Mesendoderm (in vitro differentiated cells): ENCODE results near the gene PNMA5.
"Not testable (repeated sequence)": the region's sequence is repeated elsewhere in the genome, so short reads cannot be mapped to it uniquely, and the experiment has no call there.

Source experiments
- DNase-seq: peaks from one replicate; pipeline ENCODE4 v3.0.0; 2013
- H2AK5ac ChIP-seq: 2 replicates; pipeline ENCODE4 v1.6.1; 2013; ENCODE audit warnings: low read length, inconsistent platforms
- H2BK120ac ChIP-seq: 2 replicates; pipeline ENCODE4 v1.6.1; 2013; ENCODE audit warnings: low read depth, mild to moderate bottlenecking, low read length, moderate library complexity, mixed read lengths
- H2BK15ac ChIP-seq: replicated peaks from 2 replicates; pipeline ENCODE4 v1.6.1; 2013; ENCODE audit warnings: low read depth, mild to moderate bottlenecking, moderate library complexity
- H2BK5ac ChIP-seq: 2 replicates; pipeline ENCODE4 v1.6.1; 2013; ENCODE audit warnings: low read length, inconsistent platforms
- H3K18ac ChIP-seq: 2 replicates; pipeline ENCODE4 v1.6.1; 2013; ENCODE audit warnings: mild to moderate bottlenecking, low read length, mixed read lengths
- H3K23ac ChIP-seq: one replicate; pipeline ENCODE4 v1.6.1; 2013; ENCODE audit warnings: low read length
- H3K27ac ChIP-seq: 2 replicates; pipeline ENCODE4 v1.5.1; 2013; ENCODE audit warnings: low read depth, mild to moderate bottlenecking, inconsistent platforms, low read length, moderate library complexity
- H3K27me3 ChIP-seq: 2 replicates; pipeline ENCODE4 v1.6.1; 2013; ENCODE audit warnings: low read length, control low read depth, mild to moderate bottlenecking, inconsistent platforms; ENCODE audit not compliant: insufficient read depth, poor library complexity
- H3K36me3 ChIP-seq: 2 replicates; pipeline ENCODE4 v1.6.1; 2013; ENCODE audit warnings: low read length, inconsistent platforms; ENCODE audit not compliant: control insufficient read depth, insufficient read depth
- H3K4ac ChIP-seq: one replicate; pipeline ENCODE4 v1.6.1; 2013; ENCODE audit warnings: low read depth, mild to moderate bottlenecking, low read length, moderate library complexity
- H3K4me1 ChIP-seq: 2 replicates; pipeline ENCODE4 v1.6.1; 2013; ENCODE audit warnings: low read depth, low read length, inconsistent platforms; ENCODE audit not compliant: control insufficient read depth
- H3K4me2 ChIP-seq: 2 replicates; pipeline ENCODE4 v1.6.1; 2013; ENCODE audit warnings: low read length
- H3K4me3 ChIP-seq: 2 replicates; pipeline ENCODE4 v1.5.1; 2013; ENCODE audit warnings: mild to moderate bottlenecking, low read length
- H3K56ac ChIP-seq: one replicate; pipeline ENCODE4 v1.6.1; 2013; ENCODE audit warnings: low read length
- H3K79me1 ChIP-seq: 2 replicates; pipeline ENCODE4 v1.6.1; 2013; ENCODE audit warnings: low read length, inconsistent platforms
- H3K79me2 ChIP-seq: 2 replicates; pipeline ENCODE4 v1.6.1; 2013; ENCODE audit warnings: mild to moderate bottlenecking, low read length; ENCODE audit not compliant: control insufficient read depth, insufficient read depth
- H3K9ac ChIP-seq: 2 replicates; pipeline ENCODE4 v1.6.1; 2013; ENCODE audit warnings: low read length, inconsistent platforms
- H4K5ac ChIP-seq: one replicate; pipeline ENCODE4 v1.6.1; 2013; ENCODE audit warnings: low read length
- H4K8ac ChIP-seq: one replicate; pipeline ENCODE4 v1.6.1; 2013; ENCODE audit warnings: low read depth, mild to moderate bottlenecking, control low read depth, low read length, moderate library complexity
- WGBS: extraction: QIAGEN DNeasy Blood & Tissue Kit; methylation state at CpG from one replicate; pipeline ENCODE4 v1.1.7; 2013; ENCODE audit warnings: low lambda C conversion rate, missing lambda C conversion rate; ENCODE audit not compliant: insufficient coverage; ENCODE audit errors: extremely low coverage; 5-methylcytosine and 5-hydroxymethylcytosine counted together

The PNMA5 gene

GRCh38 chrX:153026501-153026900, 32.6 kb upstream of the PNMA5 start:
- not testable (repeated sequence) for H2BK120ac ChIP-seq, H3K27ac ChIP-seq, H4K8ac ChIP-seq, H3K18ac ChIP-seq, H3K79me2 ChIP-seq, H3K4me3 ChIP-seq, H2BK5ac ChIP-seq, H3K9ac ChIP-seq, DNase-seq, H3K27me3 ChIP-seq, H3K4me1 ChIP-seq, H3K4me2 ChIP-seq, H3K23ac ChIP-seq, H3K79me1 ChIP-seq, H3K56ac ChIP-seq, H4K5ac ChIP-seq, H3K4ac ChIP-seq, H3K36me3 ChIP-seq, H2AK5ac ChIP-seq, H2BK15ac ChIP-seq
- WGBS: 88% methylated on average over 1 of the region's 2 CpGs

- H3K4me3 ChIP-seq: no peak overlapping the region
- no peaks in the 10 kb centered on the region for H3K79me1 ChIP-seq
- no CpG with 5 or more reads among the region's 3 CpGs for WGBS
- no peak overlapping the region for H4K8ac ChIP-seq
- no peak for DNase-seq
- no peak overlapping the region for H2BK15ac ChIP-seq
- no peaks in the 10 kb centered on the region for H3K36me3 ChIP-seq
- no peak overlapping the region for H3K56ac ChIP-seq
- no peak overlapping the region for H2BK5ac ChIP-seq
- H2AK5ac ChIP-seq: no peak overlapping the region
- no peak overlapping the region for H3K23ac ChIP-seq
- no peak overlapping the region for H3K4ac ChIP-seq
- H4K5ac ChIP-seq: no peak overlapping the region
- H3K27me3 ChIP-seq: no peaks in the 10 kb centered on the region
- H3K4me2 ChIP-seq: no peak overlapping the region
- no peaks in the 10 kb centered on the region for H3K4me1 ChIP-seq
- H3K9ac ChIP-seq: no peak overlapping the region
- H2BK120ac ChIP-seq: no peak overlapping the region
- H3K18ac ChIP-seq: no peak overlapping the region
- no peaks in the 10 kb centered on the region for H3K79me2 ChIP-seq
- H3K27ac ChIP-seq: no peak overlapping the region
Measured at GRCh38 chrX:153019166-153019565, 25.2 kb upstream of the PNMA5 start.

GRCh38 chrX:153017174-153017573, 23.3 kb upstream of the PNMA5 start:
- not testable (repeated sequence) for H2BK120ac ChIP-seq, H3K4me1 ChIP-seq, H3K36me3 ChIP-seq, H2BK5ac ChIP-seq, H3K4me3 ChIP-seq, H3K56ac ChIP-seq, H2AK5ac ChIP-seq, H4K8ac ChIP-seq, DNase-seq, H3K18ac ChIP-seq, H2BK15ac ChIP-seq, H3K27ac ChIP-seq, H3K79me2 ChIP-seq, H3K23ac ChIP-seq, H3K4me2 ChIP-seq, H3K27me3 ChIP-seq, H3K9ac ChIP-seq, H3K4ac ChIP-seq, H3K79me1 ChIP-seq, H4K5ac ChIP-seq
- WGBS: no CpG with 5 or more reads among the region's 2 CpGs

- WGBS: no CpG with 5 or more reads among the region's 1 CpG
- H3K4me1 ChIP-seq: no peaks in the 10 kb centered on the region
- no peak overlapping the region for H3K4me3 ChIP-seq
- no peak overlapping the region for H3K56ac ChIP-seq
- H3K4me2 ChIP-seq: no peak overlapping the region
- no peak overlapping the region for H2AK5ac ChIP-seq
- H2BK5ac ChIP-seq: no peak overlapping the region
- no peak overlapping the region for H3K23ac ChIP-seq
- H3K36me3 ChIP-seq: no peaks in the 10 kb centered on the region
- no peak for DNase-seq
- H3K79me1 ChIP-seq: no peaks in the 10 kb centered on the region
- no peak overlapping the region for H2BK120ac ChIP-seq
- no peak overlapping the region for H3K9ac ChIP-seq
- no peak overlapping the region for H2BK15ac ChIP-seq
- no peak overlapping the region for H3K4ac ChIP-seq
- no peaks in the 10 kb centered on the region for H3K79me2 ChIP-seq
- H3K27me3 ChIP-seq: no peaks in the 10 kb centered on the region
- H3K18ac ChIP-seq: no peak overlapping the region
- H3K27ac ChIP-seq: no peak overlapping the region
- H4K5ac ChIP-seq: no peak overlapping the region
- no peak overlapping the region for H4K8ac ChIP-seq
Measured at GRCh38 chrX:153004780-153005179, 10.9 kb upstream of the PNMA5 start.

- Histone ChIP-seq H3K27me3 (no peaks in the 10 kb centered on the region), H3K9ac (no peak overlapping the region), H3K4ac (no peak overlapping the region), H3K56ac (no peak overlapping the region), H3K18ac (no peak overlapping the region), H3K27ac (no peak overlapping the region), H3K79me1 (no peaks in the 10 kb centered on the region), H2AK5ac (no peak overlapping the region), H2BK15ac (no peak overlapping the region), H2BK5ac (no peak overlapping the region), H3K79me2 (no peaks in the 10 kb centered on the region), H3K4me3 (no peak overlapping the region), H3K4me2 (no peak overlapping the region), H3K4me1 (no peaks in the 10 kb centered on the region), H3K23ac (no peak overlapping the region), H4K8ac (no peak overlapping the region), H2BK120ac (no peak overlapping the region), H3K36me3 (no peaks in the 10 kb centered on the region), H4K5ac (no peak overlapping the region)
- no CpG with 5 or more reads among the region's 4 CpGs for WGBS
- no peak for DNase-seq
Measured at GRCh38 chrX:153003981-153004380, 10.1 kb upstream of the PNMA5 start.

GRCh38 chrX:153002182-153002581, 8.3 kb upstream of the PNMA5 start:
- H2BK5ac ChIP-seq, H4K5ac ChIP-seq, H3K9ac ChIP-seq, H3K4me3 ChIP-seq, H3K79me1 ChIP-seq, H3K27ac ChIP-seq, H3K79me2 ChIP-seq, H3K4me1 ChIP-seq, H3K23ac ChIP-seq, DNase-seq, H2AK5ac ChIP-seq, H3K56ac ChIP-seq, H4K8ac ChIP-seq, H2BK120ac ChIP-seq, H3K4me2 ChIP-seq, H2BK15ac ChIP-seq, H3K18ac ChIP-seq, H3K4ac ChIP-seq, H3K27me3 ChIP-seq, H3K36me3 ChIP-seq: not testable (repeated sequence)
- no CpG with 5 or more reads among the region's 2 CpGs for WGBS
